ENCODE measurements around the gene TET3. TPM values are rescaled to one million over a fixed set of nuclear protein-coding genes. Genes with fewer than 3 reads are reported as not detected.

Gene TET3
- total and polyA plus RNA-seq, 2 experiments from 2014 or later: 3.6 to 19.9 TPM

- TF ChIP-seq, protein P1, sequence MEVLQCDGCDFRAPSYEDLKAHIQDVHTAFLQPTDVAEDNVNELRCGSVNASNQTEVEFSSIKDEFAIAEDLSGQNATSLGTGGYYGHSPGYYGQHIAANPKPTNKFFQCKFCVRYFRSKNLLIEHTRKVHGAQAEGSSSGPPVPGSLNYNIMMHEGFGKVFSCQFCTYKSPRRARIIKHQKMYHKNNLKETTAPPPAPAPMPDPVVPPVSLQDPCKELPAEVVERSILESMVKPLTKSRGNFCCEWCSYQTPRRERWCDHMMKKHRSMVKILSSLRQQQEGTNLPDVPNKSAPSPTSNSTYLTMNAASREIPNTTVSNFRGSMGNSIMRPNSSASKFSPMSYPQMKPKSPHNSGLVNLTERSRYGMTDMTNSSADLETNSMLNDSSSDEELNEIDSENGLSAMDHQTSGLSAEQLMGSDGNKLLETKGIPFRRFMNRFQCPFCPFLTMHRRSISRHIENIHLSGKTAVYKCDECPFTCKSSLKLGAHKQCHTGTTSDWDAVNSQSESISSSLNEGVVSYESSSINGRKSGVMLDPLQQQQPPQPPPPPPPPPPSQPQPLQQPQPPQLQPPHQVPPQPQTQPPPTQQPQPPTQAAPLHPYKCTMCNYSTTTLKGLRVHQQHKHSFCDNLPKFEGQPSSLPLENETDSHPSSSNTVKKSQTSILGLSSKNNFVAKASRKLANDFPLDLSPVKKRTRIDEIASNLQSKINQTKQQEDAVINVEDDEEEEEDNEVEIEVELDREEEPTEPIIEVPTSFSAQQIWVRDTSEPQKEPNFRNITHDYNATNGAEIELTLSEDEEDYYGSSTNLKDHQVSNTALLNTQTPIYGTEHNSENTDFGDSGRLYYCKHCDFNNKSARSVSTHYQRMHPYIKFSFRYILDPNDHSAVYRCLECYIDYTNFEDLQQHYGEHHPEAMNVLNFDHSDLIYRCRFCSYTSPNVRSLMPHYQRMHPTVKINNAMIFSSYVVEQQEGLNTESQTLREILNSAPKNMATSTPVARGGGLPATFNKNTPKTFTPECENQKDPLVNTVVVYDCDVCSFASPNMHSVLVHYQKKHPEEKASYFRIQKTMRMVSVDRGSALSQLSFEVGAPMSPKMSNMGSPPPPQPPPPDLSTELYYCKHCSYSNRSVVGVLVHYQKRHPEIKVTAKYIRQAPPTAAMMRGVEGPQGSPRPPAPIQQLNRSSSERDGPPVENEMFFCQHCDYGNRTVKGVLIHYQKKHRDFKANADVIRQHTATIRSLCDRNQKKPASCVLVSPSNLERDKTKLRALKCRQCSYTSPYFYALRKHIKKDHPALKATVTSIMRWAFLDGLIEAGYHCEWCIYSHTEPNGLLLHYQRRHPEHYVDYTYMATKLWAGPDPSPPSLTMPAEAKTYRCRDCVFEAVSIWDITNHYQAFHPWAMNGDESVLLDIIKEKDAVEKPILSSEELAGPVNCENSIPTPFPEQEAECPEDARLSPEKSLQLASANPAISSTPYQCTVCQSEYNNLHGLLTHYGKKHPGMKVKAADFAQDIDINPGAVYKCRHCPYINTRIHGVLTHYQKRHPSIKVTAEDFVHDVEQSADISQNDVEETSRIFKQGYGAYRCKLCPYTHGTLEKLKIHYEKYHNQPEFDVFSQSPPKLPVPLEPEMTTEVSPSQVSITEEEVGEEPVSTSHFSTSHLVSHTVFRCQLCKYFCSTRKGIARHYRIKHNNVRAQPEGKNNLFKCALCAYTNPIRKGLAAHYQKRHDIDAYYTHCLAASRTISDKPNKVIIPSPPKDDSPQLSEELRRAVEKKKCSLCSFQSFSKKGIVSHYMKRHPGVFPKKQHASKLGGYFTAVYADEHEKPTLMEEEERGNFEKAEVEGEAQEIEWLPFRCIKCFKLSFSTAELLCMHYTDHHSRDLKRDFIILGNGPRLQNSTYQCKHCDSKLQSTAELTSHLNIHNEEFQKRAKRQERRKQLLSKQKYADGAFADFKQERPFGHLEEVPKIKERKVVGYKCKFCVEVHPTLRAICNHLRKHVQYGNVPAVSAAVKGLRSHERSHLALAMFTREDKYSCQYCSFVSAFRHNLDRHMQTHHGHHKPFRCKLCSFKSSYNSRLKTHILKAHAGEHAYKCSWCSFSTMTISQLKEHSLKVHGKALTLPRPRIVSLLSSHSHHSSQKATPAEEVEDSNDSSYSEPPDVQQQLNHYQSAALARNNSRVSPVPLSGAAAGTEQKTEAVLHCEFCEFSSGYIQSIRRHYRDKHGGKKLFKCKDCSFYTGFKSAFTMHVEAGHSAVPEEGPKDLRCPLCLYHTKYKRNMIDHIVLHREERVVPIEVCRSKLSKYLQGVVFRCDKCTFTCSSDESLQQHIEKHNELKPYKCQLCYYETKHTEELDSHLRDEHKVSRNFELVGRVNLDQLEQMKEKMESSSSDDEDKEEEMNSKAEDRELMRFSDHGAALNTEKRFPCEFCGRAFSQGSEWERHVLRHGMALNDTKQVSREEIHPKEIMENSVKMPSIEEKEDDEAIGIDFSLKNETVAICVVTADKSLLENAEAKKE (CRISPR knock-in tag; IDR thresholded peaks at IDR 0.05): no peak
- TF ChIP-seq NANOG (IDR thresholded peaks at IDR 0.05; ENCODE audit: borderline replicate concordance) (no peak), STAT1 (IDR thresholded peaks at IDR 0.05; ENCODE audit: unreplicated experiment) (no peak), REST (IDR thresholded peaks at IDR 0.05; ENCODE audit: unreplicated experiment) (no peak)
These were observed 48.7 kb downstream of the TET3 start (continued) for GRCh38 chr2:74033375-74033774.

Small RNA genes within 50 kb of the gene (small RNA-seq; reads per million reads assigned to genes)
- gene AC110801.1 (ENCODE audit: low replicate concordance): not detected
- not detected for gene RNA5SP97 (ENCODE audit: low replicate concordance)

Other genes starting within 250 kb of the TET3 start
- gene TPRKB, start 247.6 kb upstream of the TET3 start, total RNA-seq (2014; rRNA removed; shearing (Covaris generic)): 31.2 and 39.5 TPM in 2 replicates
- gene TPRKB, start 247.6 kb upstream of the TET3 start, polyA plus RNA-seq (2016; fragmentation: Nextera tagmentation; extraction: Ambion mirVana): 167 and 186 TPM in 2 replicates
- gene DUSP11, start 204.8 kb upstream of the TET3 start, total RNA-seq (2014; rRNA removed; shearing (Covaris generic)): 19.1 and 23.3 TPM in 2 replicates
- gene DUSP11, start 204.8 kb upstream of the TET3 start, polyA plus RNA-seq (2016; fragmentation: Nextera tagmentation; extraction: Ambion mirVana): 21.0 TPM in 2 replicates
- gene C2orf78, start 200.7 kb upstream of the TET3 start, total RNA-seq (2014; rRNA removed; shearing (Covaris generic)): 0.14 TPM in 1 of 2 replicates, not detected in the other
- 0.14 and 0.18 TPM in 2 replicates for gene C2orf78, start 200.7 kb upstream of the TET3 start, polyA plus RNA-seq (2016; fragmentation: Nextera tagmentation; extraction: Ambion mirVana)
- 33.9 and 40.4 TPM in 2 replicates for gene STAMBP, start 155.9 kb upstream of the TET3 start, total RNA-seq (2014; rRNA removed; shearing (Covaris generic))
- gene STAMBP, start 155.9 kb upstream of the TET3 start, polyA plus RNA-seq (2016; fragmentation: Nextera tagmentation; extraction: Ambion mirVana): 89.7 and 106 TPM in 2 replicates
- gene ACTG2, start 91.9 kb upstream of the TET3 start, total RNA-seq (2014; rRNA removed; shearing (Covaris generic)): 8.5 and 8.8 TPM in 2 replicates
- gene ACTG2, start 91.9 kb upstream of the TET3 start, polyA plus RNA-seq (2016; fragmentation: Nextera tagmentation; extraction: Ambion mirVana): 6.3 and 8.0 TPM in 2 replicates
- gene DGUOK, start 58.0 kb upstream of the TET3 start, total RNA-seq (2014; rRNA removed; shearing (Covaris generic)): 57.2 and 68.4 TPM in 2 replicates
- 287 and 292 TPM in 2 replicates for gene DGUOK, start 58.0 kb upstream of the TET3 start, polyA plus RNA-seq (2016; fragmentation: Nextera tagmentation; extraction: Ambion mirVana)
- 36.2 and 89.8 TPM in 2 replicates for gene BOLA3, start 163.0 kb downstream of the TET3 start, total RNA-seq (2014; rRNA removed; shearing (Covaris generic))
- gene BOLA3, start 163.0 kb downstream of the TET3 start, polyA plus RNA-seq (2016; fragmentation: Nextera tagmentation; extraction: Ambion mirVana): 233 and 235 TPM in 2 replicates
- 111 and 130 TPM in 2 replicates for gene MOB1A, start 194.0 kb downstream of the TET3 start, total RNA-seq (2014; rRNA removed; shearing (Covaris generic))
- 33.3 and 36.2 TPM in 2 replicates for gene MOB1A, start 194.0 kb downstream of the TET3 start, polyA plus RNA-seq (2016; fragmentation: Nextera tagmentation; extraction: Ambion mirVana)
- gene MTHFD2, start 213.7 kb downstream of the TET3 start, total RNA-seq (2014; rRNA removed; shearing (Covaris generic)): 281 and 321 TPM in 2 replicates
- 279 and 305 TPM in 2 replicates for gene MTHFD2, start 213.7 kb downstream of the TET3 start, polyA plus RNA-seq (2016; fragmentation: Nextera tagmentation; extraction: Ambion mirVana)